Kidney glomerular epithelial cell (primary cell): Measurements from ENCODE around the gene FAM149B1.
A peak's percentile ranks its signal among the peaks of the same experiment; 100 is the strongest.
"Not testable (repeated sequence)": the region's sequence is repeated elsewhere in the genome, so short reads cannot be mapped to it uniquely, and the experiment has no call there.

Source experiments
- DNase-seq: peaks from one replicate; lab custom pipeline; 2025; lab: John Stamatoyannopoulos, UW

Gene FAM149B1

GRCh38 chr10:73233883-73234282 lies 66.0 kb downstream of the FAM149B1 start:
- DNase-seq = no peak

- DNase-seq = no peak
Measured at GRCh38 chr10:73234695-73235094, 66.8 kb downstream of the FAM149B1 start.

- DNase-seq = no peak
Measured at GRCh38 chr10:73238990-73239566, 71.2 kb downstream of the FAM149B1 start.

- no peak for DNase-seq
Measured at GRCh38 chr10:73239908-73240307, 72.0 kb downstream of the FAM149B1 start.

- no peak for DNase-seq
Measured at GRCh38 chr10:73244866-73245477, 77.1 kb downstream of the FAM149B1 start.

- DNase-seq = no peak
Measured at GRCh38 chr10:73246322-73246645, 78.4 kb downstream of the FAM149B1 start.

- peak; percentile 87 for DNase-seq
Measured at GRCh38 chr10:73246646-73247508, 79.0 kb downstream of the FAM149B1 start, which contains the start of gene DNAJC9. DNAJC9 (minus strand) TSS chr10:73247255; CDS start chr10:73247189, 66 bp downstream.

- no peak for DNase-seq
Measured at GRCh38 chr10:73247509-73248258, 79.8 kb downstream of the FAM149B1 start.

- DNase-seq = no peak
Measured at GRCh38 chr10:73248259-73248724, 80.4 kb downstream of the FAM149B1 start.

- no peak for DNase-seq
Measured at GRCh38 chr10:73251683-73252444, 83.9 kb downstream of the FAM149B1 start.

- peak; percentile 96 for DNase-seq
Measured at GRCh38 chr10:73252445-73253224, 84.7 kb downstream of the FAM149B1 start, which contains the start of gene MRPS16. MRPS16 (minus strand) TSS chr10:73252644; CDS start chr10:73252482, 162 bp downstream.

- DNase-seq = no peak
Measured at GRCh38 chr10:73253225-73253555, 85.3 kb downstream of the FAM149B1 start.

GRCh38 chr10:73258612-73259011 lies 90.7 kb downstream of the FAM149B1 start:
- not testable (repeated sequence) for DNase-seq

GRCh38 chr10:73261362-73261995 lies 93.6 kb downstream of the FAM149B1 start:
- no peak for DNase-seq

GRCh38 chr10:73262105-73262730 lies 94.3 kb downstream of the FAM149B1 start:
- peak; percentile 90 for DNase-seq

- DNase-seq = no peak
Measured at GRCh38 chr10:73262880-73263555, 95.1 kb downstream of the FAM149B1 start.

- peak; percentile 75 for DNase-seq
Measured at GRCh38 chr10:73263693-73264347, 95.9 kb downstream of the FAM149B1 start.

GRCh38 chr10:73264423-73264822 lies 96.5 kb downstream of the FAM149B1 start:
- no peak for DNase-seq

- DNase-seq = no peak
Measured at GRCh38 chr10:73281097-73281496, 113.2 kb downstream of the FAM149B1 start.
